Measurements from ENCODE around the gene PVR.
"Not testable (repeated sequence)": the region's sequence is repeated elsewhere in the genome, so short reads cannot be mapped to it uniquely, and the experiment has no call there.

The PVR gene

GRCh38 chr19:44620667-44621066 is 23.0 kb upstream of the PVR start:
- no peak for DNase-seq

DNA sequence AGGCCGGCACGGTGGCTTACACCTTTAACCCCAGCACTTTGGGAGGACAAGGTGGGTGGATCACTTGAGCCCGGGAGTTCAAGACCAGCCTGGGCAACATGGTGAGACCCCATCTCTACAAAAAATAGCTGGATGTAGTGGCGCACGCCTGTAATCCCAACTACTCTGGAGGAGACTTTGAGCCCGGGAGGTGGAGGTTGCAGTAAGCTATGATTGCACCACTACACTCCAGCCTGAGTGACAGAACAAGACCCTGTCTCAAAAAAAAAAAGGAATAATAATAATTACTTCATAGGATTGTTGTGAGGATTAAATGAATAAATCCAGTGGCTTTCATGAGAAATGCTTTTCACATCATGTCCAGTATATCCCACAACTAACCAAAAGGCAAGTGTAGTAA is 22.3 kb upstream of the PVR start:
- DNase-seq = no peak

DNA sequence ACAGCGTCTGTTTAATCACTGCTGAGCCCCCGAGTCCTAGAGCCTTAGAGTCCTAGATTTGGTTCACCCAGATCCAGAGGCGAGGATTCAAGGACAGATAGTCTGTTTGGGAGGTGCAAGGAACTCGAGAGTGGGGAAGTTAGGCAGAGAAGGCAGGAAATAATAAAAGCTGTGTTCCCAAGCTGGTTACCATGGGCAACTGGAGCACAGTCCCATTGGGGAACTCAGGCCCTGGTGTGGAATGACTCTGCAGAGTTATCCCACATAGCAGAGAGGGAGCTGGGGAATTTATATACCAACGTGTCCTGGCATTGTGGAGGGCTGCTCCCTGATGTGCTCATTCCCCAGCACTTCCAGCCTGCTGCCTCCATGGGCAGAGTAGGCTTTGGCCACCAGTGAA is 20.6 kb upstream of the PVR start:
- DNase-seq = no peak

DNA sequence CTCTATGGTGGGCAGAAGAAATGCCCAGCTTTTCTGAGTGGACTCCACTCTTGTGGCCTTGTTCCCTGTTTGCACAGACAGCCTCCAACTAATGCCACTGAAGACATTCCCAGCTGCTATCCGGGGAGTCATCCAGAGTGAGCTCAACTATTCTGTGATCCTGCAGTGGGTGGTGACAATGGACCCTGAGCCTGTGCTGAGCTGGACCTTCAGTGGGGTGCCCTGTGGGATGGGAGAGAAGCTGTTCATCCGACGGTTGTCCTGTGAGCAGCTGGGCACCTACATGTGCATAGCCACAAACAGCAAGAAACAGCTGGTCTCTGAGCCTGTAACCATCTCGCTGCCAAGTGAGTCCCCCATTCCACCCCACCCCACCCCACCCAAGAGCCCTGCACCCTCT is 20.1 kb upstream of the PVR start:
- no peak for DNase-seq

DNA sequence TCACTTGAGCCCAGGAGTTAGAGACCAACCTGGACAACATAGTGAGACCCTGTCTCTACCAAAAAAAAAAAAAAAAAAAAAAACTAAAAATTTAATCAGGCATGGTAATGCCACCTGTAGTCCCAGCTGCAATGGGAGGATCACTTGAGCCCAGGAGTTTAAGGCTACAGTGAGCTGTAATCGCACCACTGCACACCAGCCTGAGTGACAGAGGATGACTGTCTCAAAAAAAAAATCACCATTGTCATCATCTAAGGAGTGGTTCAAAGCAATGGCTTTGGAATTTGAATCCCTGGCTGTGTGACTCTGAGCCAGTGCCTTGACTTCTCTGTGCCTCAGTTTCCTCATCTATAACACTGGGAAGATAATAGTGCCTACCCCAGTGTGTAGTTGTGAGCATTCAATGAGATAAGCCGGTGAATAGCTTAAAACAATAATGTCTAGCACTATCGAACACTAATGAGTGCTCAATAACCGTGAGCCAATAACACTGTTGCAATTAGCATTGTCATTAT is 18.8 kb upstream of the PVR start:
- no peak for DNase-seq

- DNase-seq = not testable (repeated sequence)
Measured at GRCh38 chr19:44625637-44626036, 18.1 kb upstream of the PVR start.

- no peak for DNase-seq
Measured at GRCh38 chr19:44626048-44626624, 17.6 kb upstream of the PVR start.

- DNase-seq = no peak
Measured at GRCh38 chr19:44627631-44628030, 16.1 kb upstream of the PVR start.

- no peak for DNase-seq
Measured at GRCh38 chr19:44628793-44629192, 14.9 kb upstream of the PVR start.

- not testable (repeated sequence) for DNase-seq
Measured at GRCh38 chr19:44631611-44632010, 12.1 kb upstream of the PVR start.

DNA sequence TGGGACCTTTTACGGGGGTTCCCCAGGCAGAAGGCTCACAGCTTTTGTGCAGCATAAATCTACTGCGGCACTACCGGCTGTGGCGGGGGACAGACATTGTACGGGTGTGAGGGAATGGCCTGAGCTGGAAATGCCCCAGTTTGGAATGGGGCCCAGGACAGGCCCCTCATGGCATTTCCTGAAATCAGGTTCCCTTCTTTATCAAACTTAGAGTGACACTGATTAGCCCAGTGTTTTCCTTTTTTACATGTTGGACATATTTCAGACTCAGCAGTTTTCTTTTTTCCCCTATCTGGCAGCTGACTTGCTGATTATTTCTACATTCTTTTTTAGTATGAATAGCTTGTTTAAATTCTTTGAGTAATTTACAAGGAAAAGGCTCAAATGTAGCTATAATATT is 9.7 kb upstream of the PVR start:
- not testable (repeated sequence) for DNase-seq

GRCh38 chr19:44634785-44635184 is 8.9 kb upstream of the PVR start:
- DNase-seq = no peak

- no peak for DNase-seq
Measured at GRCh38 chr19:44635581-44636438, 7.9 kb upstream of the PVR start.

DNA sequence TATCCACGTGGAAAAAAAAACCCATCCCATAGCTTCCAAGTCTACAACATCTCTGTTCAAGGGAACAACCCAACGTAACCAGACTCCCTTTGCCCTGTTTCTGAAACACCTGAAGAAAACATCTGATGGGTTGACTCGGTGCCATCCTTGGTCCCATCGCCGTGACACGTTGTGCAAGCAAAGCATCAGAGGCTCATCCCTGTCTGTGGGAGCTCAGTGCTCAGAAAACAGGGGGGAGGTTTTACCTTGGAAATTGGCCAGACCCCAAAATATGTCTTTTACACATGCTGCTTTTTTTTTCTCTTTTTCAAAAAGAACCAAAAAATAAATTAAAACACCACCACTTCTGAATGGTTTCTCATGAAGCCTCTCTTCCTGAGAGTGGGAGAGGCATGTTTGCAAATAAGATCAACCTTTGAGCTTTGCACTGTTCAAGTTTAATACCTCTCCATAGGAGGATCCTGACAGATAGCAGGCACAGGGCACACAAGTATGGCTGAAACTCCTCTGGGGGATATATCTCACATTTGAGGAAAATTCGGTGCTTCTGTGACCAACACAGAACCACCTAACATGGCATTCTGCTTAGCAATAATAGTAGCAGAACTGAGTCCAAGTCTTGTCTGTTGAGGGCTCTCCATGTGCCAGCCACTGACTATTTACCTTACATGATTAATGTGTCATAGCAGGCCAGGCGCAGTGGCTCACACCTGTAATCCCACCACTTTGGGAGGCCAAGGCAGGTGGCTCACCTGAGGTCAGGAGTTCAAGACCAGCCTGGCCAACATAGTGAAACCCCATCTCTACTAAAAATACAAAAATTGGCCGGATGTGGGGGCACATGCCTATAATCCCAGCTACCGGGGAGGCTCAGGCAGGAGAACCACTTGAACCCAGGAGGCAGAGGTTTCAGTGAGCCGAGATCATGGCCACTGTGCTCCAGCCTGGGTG is 7.0 kb upstream of the PVR start:
- DNase-seq = no peak

GRCh38 chr19:44637390-44637764 is 6.3 kb upstream of the PVR start:
- DNase-seq = no peak

- DNase-seq = no peak
Measured at GRCh38 chr19:44640518-44640917, 3.2 kb upstream of the PVR start.

DNA sequence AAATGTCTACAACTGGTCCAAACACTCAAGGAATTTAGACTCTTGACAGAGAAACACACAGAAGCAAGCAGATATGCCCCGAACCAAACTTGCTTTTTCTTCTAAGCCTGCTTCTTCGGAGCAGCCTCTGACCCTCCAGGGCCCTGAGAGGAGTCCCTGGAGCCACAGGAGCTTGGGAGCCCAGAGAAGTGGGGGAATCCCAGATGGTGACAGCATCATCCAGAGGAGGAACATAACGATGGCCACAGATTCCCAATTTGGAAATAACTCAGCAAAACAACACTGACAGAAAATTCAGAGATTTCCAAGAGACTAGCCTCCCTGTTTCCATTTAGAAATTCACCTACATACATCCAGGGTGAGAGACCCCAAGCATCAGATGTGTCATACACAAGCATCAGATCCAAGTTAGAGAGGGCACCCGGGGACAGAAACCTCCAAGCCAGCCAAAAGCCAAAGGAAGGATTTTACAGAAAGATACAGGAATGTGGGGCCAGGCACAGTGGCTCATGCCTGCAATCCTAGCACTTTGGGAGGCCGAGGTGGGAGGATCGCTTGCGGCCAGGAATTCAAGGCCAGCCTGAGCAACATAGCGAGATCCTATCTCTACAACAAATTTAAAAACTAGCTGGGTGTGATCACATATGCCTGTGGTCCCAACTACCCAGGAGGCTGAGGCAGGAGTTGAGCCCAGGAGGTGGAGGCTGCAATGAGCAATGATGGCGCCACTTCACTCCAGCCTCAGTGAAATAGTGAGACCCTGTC is 2.0 kb upstream of the PVR start:
- no peak for DNase-seq

DNA sequence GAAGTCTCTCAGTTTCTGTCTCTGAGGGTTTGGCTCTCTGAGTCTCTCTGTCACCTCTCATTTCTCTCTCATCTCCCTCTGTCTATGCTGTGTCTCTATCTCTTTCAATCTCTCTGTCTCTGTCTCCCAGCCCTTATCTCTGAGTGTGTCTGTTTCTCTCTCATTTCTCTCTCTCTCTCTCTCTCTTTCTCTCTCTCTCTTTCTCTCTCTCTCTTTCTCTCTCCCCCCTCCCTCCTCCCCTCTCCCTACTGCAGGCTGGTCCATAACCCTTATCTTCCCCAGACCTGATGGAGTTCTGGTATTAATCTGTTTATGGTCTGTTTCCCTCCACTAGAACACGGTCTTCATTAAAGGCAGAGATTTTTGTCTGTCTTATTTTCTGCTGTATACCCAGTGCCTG is 1.3 kb upstream of the PVR start:
- no peak for DNase-seq

DNA sequence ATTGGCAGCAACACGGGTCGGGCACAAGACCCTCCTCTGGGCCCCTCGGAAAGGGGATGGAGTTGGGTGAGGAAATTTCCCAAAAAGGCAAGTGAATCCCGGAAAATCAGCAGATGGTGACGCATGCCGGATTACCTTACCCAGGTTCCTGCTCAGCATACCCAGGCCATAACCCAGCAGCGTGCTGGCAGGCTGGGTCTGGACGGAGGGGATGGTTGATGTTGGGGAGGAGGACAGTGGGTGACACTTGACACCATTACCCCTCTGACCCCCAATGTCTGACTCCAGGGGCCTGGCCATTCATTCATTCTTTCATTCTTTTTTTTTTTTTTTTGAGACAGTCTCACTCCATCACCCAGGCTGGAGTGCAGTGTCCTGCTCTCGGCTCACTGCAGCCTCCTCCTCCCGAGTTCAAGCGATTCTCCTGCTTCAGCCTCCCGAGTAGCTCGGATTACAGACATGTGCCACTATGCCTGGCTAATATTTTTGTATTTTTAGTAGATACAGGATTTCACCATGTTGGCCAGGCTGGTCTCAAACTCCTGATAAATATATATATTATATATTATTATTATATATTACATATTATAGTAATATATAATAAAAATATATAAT is 799 bp downstream of the PVR start:
- peak; percentile 18 for DNase-seq

GRCh38 chr19:44645407-44646048 is 1.8 kb downstream of the PVR start:
- DNase-seq = no peak

DNA sequence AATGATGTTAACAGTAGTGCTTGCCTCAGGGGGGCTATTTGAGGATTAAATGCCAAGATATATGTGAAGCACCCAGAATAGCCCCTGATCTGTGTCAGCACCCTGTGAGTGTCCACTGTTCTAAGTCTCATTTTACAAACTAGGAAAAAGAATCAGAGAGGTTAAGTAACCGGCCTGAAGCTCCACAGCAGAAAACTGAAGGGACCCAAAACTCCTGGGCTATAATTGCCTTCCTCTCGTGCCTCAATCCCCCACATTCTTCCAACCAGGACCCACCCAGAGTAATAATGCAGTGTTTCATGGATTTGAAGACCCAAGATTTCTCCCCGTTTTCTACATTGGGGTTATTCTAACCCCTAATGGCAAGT is 2.3 kb downstream of the PVR start:
- no peak for DNase-seq

DNA sequence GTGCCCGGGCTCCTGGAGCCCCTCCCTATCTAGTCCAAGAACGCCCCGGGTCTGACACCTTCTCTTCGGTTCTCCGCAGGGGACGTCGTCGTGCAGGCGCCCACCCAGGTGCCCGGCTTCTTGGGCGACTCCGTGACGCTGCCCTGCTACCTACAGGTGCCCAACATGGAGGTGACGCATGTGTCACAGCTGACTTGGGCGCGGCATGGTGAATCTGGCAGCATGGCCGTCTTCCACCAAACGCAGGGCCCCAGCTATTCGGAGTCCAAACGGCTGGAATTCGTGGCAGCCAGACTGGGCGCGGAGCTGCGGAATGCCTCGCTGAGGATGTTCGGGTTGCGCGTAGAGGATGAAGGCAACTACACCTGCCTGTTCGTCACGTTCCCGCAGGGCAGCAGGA is 3.4 kb downstream of the PVR start:
- no peak for DNase-seq

Measured in NCI-H748 treated with DMSO at 0.1 percent for 48 hours (cell line).